Measurements from ENCODE around the gene HLA-DQA2. TPM values are rescaled to one million over a fixed set of nuclear protein-coding genes. Genes with fewer than 3 reads are reported as not detected.

Gene HLA-DQA2

Small RNA genes lying within 50 kb of the gene (small RNA-seq; reads per million reads assigned to genes)
- not detected for gene MIR3135B (ENCODE audit: insufficient read depth)

Data from mesendoderm (in vitro differentiated cells).